HG03280 (cell line): Measurements from ENCODE around the gene GOLGA6A.
"Not testable (repeated sequence)": the region's sequence is repeated elsewhere in the genome, so short reads cannot be mapped to it uniquely, and the experiment has no call there.

ENCODE experiments used
- ATAC-seq: cut with Tn5 transposase; IDR thresholded peaks from one replicate; pipeline ENCODE4 v1.9.1; 2021; ENCODE audit warnings: mild to moderate bottlenecking, moderate library complexity; ENCODE audit not compliant: unreplicated experiment

Gene GOLGA6A

GRCh38 chr15:74055804-74056203 lies 26.5 kb downstream of the GOLGA6A start:
- no peak for ATAC-seq

- no peak for ATAC-seq
These were observed 28.3 kb downstream of the GOLGA6A start for GRCh38 chr15:74053941-74054529.

- no peak for ATAC-seq
These were observed 28.8 kb downstream of the GOLGA6A start for GRCh38 chr15:74053517-74053916.

- ATAC-seq = not testable (repeated sequence)
These were observed 29.8 kb downstream of the GOLGA6A start for GRCh38 chr15:74052271-74053260.

- no peak for ATAC-seq
These were observed 31.7 kb downstream of the GOLGA6A start for GRCh38 chr15:74050556-74051234.

GRCh38 chr15:74050127-74050526 lies 32.2 kb downstream of the GOLGA6A start:
- ATAC-seq = no peak

- ATAC-seq = no peak
These were observed 36.1 kb downstream of the GOLGA6A start for GRCh38 chr15:74046275-74046674.

- no peak for ATAC-seq
These were observed 36.6 kb downstream of the GOLGA6A start for GRCh38 chr15:74045636-74046274.

GRCh38 chr15:74045184-74045583 lies 37.2 kb downstream of the GOLGA6A start:
- ATAC-seq = no peak

GRCh38 chr15:74044267-74045110 lies 37.9 kb downstream of the GOLGA6A start:
- ATAC-seq = no peak

- ATAC-seq = no peak
These were observed 38.7 kb downstream of the GOLGA6A start for GRCh38 chr15:74043425-74044266.

- no peak for ATAC-seq
These were observed 39.5 kb downstream of the GOLGA6A start for GRCh38 chr15:74042603-74043424.

- ATAC-seq = no peak
These were observed 40.4 kb downstream of the GOLGA6A start for GRCh38 chr15:74041777-74042435.

GRCh38 chr15:74041311-74041756 lies 41.0 kb downstream of the GOLGA6A start:
- no peak for ATAC-seq

GRCh38 chr15:74040109-74040850 lies 42.1 kb downstream of the GOLGA6A start:
- ATAC-seq = no peak

GRCh38 chr15:74039656-74040010 lies 42.7 kb downstream of the GOLGA6A start:
- ATAC-seq = no peak
